T-helper 1 cell treated with Interleukin-12 subunit alpha and Interleukin-12 subunit beta and Interleukin-4 antibody, amounts not matched to agents 30 μg/mL and 1 μg/mL, for 36 hours (primary cell): ENCODE measurements around the gene ICA1.
"Not testable (repeated sequence)": the region's sequence is repeated elsewhere in the genome, so short reads cannot be mapped to it uniquely, and the experiment has no call there.

Experiments used
- H3K27ac Mint-ChIP-seq: one replicate; pipeline ENCODE4 v1.8.0; 2021; ENCODE audit warnings: mild to moderate bottlenecking, mixed read lengths
- H3K27me3 Mint-ChIP-seq: one replicate; pipeline ENCODE4 v1.8.0; 2021; ENCODE audit warnings: low read depth, mixed read lengths
- H3K36me3 Mint-ChIP-seq: one replicate; pipeline ENCODE4 v1.8.0; 2021; ENCODE audit warnings: low read depth, mixed read lengths
- H3K4me1 Mint-ChIP-seq: one replicate; pipeline ENCODE4 v1.8.0; 2021; ENCODE audit warnings: low read depth, mixed read lengths
- H3K4me3 Mint-ChIP-seq: one replicate; pipeline ENCODE4 v1.8.0; 2021; ENCODE audit warnings: mild to moderate bottlenecking, moderate library complexity, mixed read lengths
- H3K9me3 Mint-ChIP-seq: one replicate; pipeline ENCODE4 v1.8.0; 2021; ENCODE audit warnings: mixed read lengths

ICA1 gene

GRCh38 chr7:8261711-8262695 is at the start of gene ICA1:
Gene ICA1 (minus strand): TSS chr7:8262167. CDS start chr7:8235926, 26,241 bp downstream.
- no peak within 1 kb of the TSS for H3K27ac Mint-ChIP-seq
- H3K36me3 Mint-ChIP-seq: no peaks in the 10 kb centered on the region
- H3K27me3 Mint-ChIP-seq: peaks cover 59% of the 10 kb centered on the region
- H3K9me3 Mint-ChIP-seq: no peaks in the 10 kb centered on the region
- peak within 1 kb of the TSS; percentile 78 for H3K4me3 Mint-ChIP-seq
- peaks cover 6% of the 10 kb centered on the region for H3K4me1 Mint-ChIP-seq

GRCh38 chr7:8310876-8311275 is 48.9 kb upstream of the ICA1 start:
- Mint-ChIP-seq H3K4me3 (no peak overlapping the region), H3K36me3 (no peaks in the 10 kb centered on the region), H3K27ac (no peak overlapping the region), H3K4me1 (no peaks in the 10 kb centered on the region), H3K9me3 (peaks cover 7% of the 10 kb centered on the region), H3K27me3 (peaks cover 4% of the 10 kb centered on the region)

- no peak overlapping the region for H3K27ac Mint-ChIP-seq
- no peaks in the 10 kb centered on the region for H3K4me1 Mint-ChIP-seq
- no peak overlapping the region for H3K4me3 Mint-ChIP-seq
- H3K9me3 Mint-ChIP-seq: no peaks in the 10 kb centered on the region
- H3K36me3 Mint-ChIP-seq: no peaks in the 10 kb centered on the region
- H3K27me3 Mint-ChIP-seq: no peaks in the 10 kb centered on the region
Observed at GRCh38 chr7:8305625-8306388, 43.8 kb upstream of the ICA1 start.

GRCh38 chr7:8305104-8305503 is 43.1 kb upstream of the ICA1 start:
- Mint-ChIP-seq H3K27me3 (no peaks in the 10 kb centered on the region), H3K4me1 (no peaks in the 10 kb centered on the region), H3K4me3 (no peak overlapping the region), H3K9me3 (no peaks in the 10 kb centered on the region), H3K27ac (no peak overlapping the region), H3K36me3 (no peaks in the 10 kb centered on the region)

- Mint-ChIP-seq H3K36me3 (no peaks in the 10 kb centered on the region), H3K27ac (no peak overlapping the region), H3K4me1 (no peaks in the 10 kb centered on the region), H3K4me3 (no peak overlapping the region), H3K9me3 (no peaks in the 10 kb centered on the region), H3K27me3 (no peaks in the 10 kb centered on the region)
Observed at GRCh38 chr7:8303904-8304528, 42.0 kb upstream of the ICA1 start.

GRCh38 chr7:8297023-8297422 is 35.1 kb upstream of the ICA1 start:
- not testable (repeated sequence) for H3K36me3 Mint-ChIP-seq, H3K4me3 Mint-ChIP-seq, H3K9me3 Mint-ChIP-seq, H3K27ac Mint-ChIP-seq, H3K4me1 Mint-ChIP-seq
- peaks cover 20% of the 10 kb centered on the region for H3K27me3 Mint-ChIP-seq

GRCh38 chr7:8296362-8296659 is 34.3 kb upstream of the ICA1 start:
- peaks cover 21% of the 10 kb centered on the region for H3K27me3 Mint-ChIP-seq
- no peak overlapping the region for H3K27ac Mint-ChIP-seq
- H3K4me3 Mint-ChIP-seq: no peak overlapping the region
- no peaks in the 10 kb centered on the region for H3K36me3 Mint-ChIP-seq
- no peaks in the 10 kb centered on the region for H3K9me3 Mint-ChIP-seq
- peaks cover 3% of the 10 kb centered on the region for H3K4me1 Mint-ChIP-seq

- H3K27ac Mint-ChIP-seq: no peak overlapping the region
- peaks cover 21% of the 10 kb centered on the region for H3K27me3 Mint-ChIP-seq
- H3K4me1 Mint-ChIP-seq: peaks cover 3% of the 10 kb centered on the region
- no peak overlapping the region for H3K4me3 Mint-ChIP-seq
- no peaks in the 10 kb centered on the region for H3K9me3 Mint-ChIP-seq
- H3K36me3 Mint-ChIP-seq: no peaks in the 10 kb centered on the region
Observed at GRCh38 chr7:8295638-8296361, 33.8 kb upstream of the ICA1 start.

GRCh38 chr7:8291397-8292141 is 29.6 kb upstream of the ICA1 start:
- peaks cover 3% of the 10 kb centered on the region for H3K4me1 Mint-ChIP-seq
- no peaks in the 10 kb centered on the region for H3K36me3 Mint-ChIP-seq
- H3K27me3 Mint-ChIP-seq: peaks cover 28% of the 10 kb centered on the region
- H3K27ac Mint-ChIP-seq: no peak overlapping the region
- H3K9me3 Mint-ChIP-seq: no peaks in the 10 kb centered on the region
- H3K4me3 Mint-ChIP-seq: no peak overlapping the region

- Mint-ChIP-seq H3K9me3 (no peaks in the 10 kb centered on the region), H3K4me3 (no peak overlapping the region), H3K27ac (no peak overlapping the region), H3K4me1 (peaks cover under 1% of the 10 kb centered on the region), H3K27me3 (peaks cover 26% of the 10 kb centered on the region), H3K36me3 (no peaks in the 10 kb centered on the region)
Observed at GRCh38 chr7:8290645-8291308, 28.8 kb upstream of the ICA1 start.

- no peaks in the 10 kb centered on the region for H3K9me3 Mint-ChIP-seq
- H3K4me3 Mint-ChIP-seq: no peak overlapping the region
- H3K27me3 Mint-ChIP-seq: peaks cover 7% of the 10 kb centered on the region
- H3K4me1 Mint-ChIP-seq: no peaks in the 10 kb centered on the region
- no peaks in the 10 kb centered on the region for H3K36me3 Mint-ChIP-seq
- no peak overlapping the region for H3K27ac Mint-ChIP-seq
Observed at GRCh38 chr7:8286118-8286517, 24.2 kb upstream of the ICA1 start.

GRCh38 chr7:8285155-8285554 is 23.2 kb upstream of the ICA1 start:
- peaks cover 7% of the 10 kb centered on the region for H3K27me3 Mint-ChIP-seq
- H3K27ac Mint-ChIP-seq: no peak overlapping the region
- no peak overlapping the region for H3K4me3 Mint-ChIP-seq
- H3K9me3 Mint-ChIP-seq: no peaks in the 10 kb centered on the region
- no peaks in the 10 kb centered on the region for H3K4me1 Mint-ChIP-seq
- no peaks in the 10 kb centered on the region for H3K36me3 Mint-ChIP-seq

- Mint-ChIP-seq H3K9me3 (no peaks in the 10 kb centered on the region), H3K27ac (no peak overlapping the region), H3K4me3 (no peak overlapping the region), H3K36me3 (no peaks in the 10 kb centered on the region), H3K4me1 (no peaks in the 10 kb centered on the region), H3K27me3 (peaks cover 4% of the 10 kb centered on the region)
Observed at GRCh38 chr7:8284606-8285005, 22.6 kb upstream of the ICA1 start.
